Transverse colon (tissue), 4 donors: ENCODE results near the gene CWC27.

Source experiments
- POLR2A ChIP-seq: fragments of 450-650 bp; IDR thresholded peaks from one replicate; pipeline ENCODE4 v1.6.1; 2016; ENCODE audit warnings: antibody characterized with exemption, mild to moderate bottlenecking, moderate library complexity
- POLR2AphosphoS5 ChIP-seq, 3 donors: sonication (generic); formaldehyde crosslinking; IDR thresholded peaks; one replicate each; pipeline ENCODE4 v1.6.1; 2016; ENCODE audit warnings: antibody characterized with exemption in 3 of 3
- TF ChIP-seq, protein P1 (sequence below), 5 experiments: fragments of 200-600 bp in 3 of 5; fragments of 450-650 bp in 2 of 5; sonication (generic) in 3 of 5; IDR thresholded peaks; 1 replicate in 2 of 5; 2 replicates in 3 of 5; pipeline ENCODE4 v1.5.1; 2016 to 2017; ENCODE audit warnings: antibody characterized with exemption in 5 of 5, inconsistent platforms in 3 of 5, mild to moderate bottlenecking in 2 of 5, moderate library complexity in 1 of 5

DNA sequence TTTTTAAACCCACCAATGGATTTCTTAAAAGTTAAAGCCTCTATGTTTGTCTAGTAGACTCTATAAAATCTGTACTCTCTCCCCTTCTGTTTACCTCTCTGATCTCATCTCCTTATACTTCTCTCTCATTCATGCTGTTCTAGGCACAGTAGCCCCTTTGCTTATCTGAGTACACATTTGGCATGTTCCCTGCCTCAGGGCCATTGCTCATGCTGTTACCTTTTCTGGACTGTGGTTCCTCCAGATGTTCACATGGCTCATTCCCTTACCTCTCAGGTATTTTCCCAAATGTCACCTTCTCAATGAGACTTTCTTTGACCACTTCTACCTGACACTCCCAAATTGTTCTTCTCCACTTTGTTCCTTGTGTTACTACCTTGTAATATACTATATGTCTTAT lies 176.1 kb downstream of the CWC27 start:
- TF ChIP-seq, protein P1, sequence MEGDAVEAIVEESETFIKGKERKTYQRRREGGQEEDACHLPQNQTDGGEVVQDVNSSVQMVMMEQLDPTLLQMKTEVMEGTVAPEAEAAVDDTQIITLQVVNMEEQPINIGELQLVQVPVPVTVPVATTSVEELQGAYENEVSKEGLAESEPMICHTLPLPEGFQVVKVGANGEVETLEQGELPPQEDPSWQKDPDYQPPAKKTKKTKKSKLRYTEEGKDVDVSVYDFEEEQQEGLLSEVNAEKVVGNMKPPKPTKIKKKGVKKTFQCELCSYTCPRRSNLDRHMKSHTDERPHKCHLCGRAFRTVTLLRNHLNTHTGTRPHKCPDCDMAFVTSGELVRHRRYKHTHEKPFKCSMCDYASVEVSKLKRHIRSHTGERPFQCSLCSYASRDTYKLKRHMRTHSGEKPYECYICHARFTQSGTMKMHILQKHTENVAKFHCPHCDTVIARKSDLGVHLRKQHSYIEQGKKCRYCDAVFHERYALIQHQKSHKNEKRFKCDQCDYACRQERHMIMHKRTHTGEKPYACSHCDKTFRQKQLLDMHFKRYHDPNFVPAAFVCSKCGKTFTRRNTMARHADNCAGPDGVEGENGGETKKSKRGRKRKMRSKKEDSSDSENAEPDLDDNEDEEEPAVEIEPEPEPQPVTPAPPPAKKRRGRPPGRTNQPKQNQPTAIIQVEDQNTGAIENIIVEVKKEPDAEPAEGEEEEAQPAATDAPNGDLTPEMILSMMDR (IDR thresholded peaks at IDR 0.05) = no peak
- TF ChIP-seq POLR2AphosphoS5 (IDR thresholded peaks at IDR 0.05) (no peak), POLR2A (no peak)
